C4-2B (cell line): ENCODE data around the gene NUBPL.

Experiments
- ZFX ChIP-seq: fragments of 450-650 bp; IDR thresholded peaks from 2 replicates; pipeline ENCODE4 v1.6.1; 2017
- TF ChIP-seq, protein P1 (sequence below): fragments of 450-650 bp; conservative IDR thresholded peaks from 2 replicates; pipeline ENCODE4 v1.5.1; 2017; ENCODE audit warnings: mild to moderate bottlenecking

DNA sequence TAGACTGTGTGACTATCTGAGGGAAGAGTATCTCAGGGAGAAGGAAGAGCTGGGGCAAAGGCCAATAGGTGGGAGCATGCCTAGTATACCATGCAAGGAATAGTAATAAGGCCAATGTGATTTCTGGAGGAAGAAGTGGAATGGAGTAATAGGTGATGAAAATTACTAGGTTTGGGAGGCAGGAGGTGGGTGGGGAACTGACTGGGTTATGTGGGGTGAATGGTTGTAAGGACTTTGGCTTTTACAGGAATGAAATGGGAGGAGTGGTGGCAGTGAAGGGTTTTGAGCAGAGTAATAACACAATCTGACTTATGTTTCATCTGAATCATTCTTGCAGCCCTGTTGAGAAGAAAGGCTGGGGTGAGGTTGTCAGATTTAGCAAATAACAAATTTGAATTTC lies 30.9 kb downstream of the NUBPL start:
- TF ChIP-seq, protein P1, sequence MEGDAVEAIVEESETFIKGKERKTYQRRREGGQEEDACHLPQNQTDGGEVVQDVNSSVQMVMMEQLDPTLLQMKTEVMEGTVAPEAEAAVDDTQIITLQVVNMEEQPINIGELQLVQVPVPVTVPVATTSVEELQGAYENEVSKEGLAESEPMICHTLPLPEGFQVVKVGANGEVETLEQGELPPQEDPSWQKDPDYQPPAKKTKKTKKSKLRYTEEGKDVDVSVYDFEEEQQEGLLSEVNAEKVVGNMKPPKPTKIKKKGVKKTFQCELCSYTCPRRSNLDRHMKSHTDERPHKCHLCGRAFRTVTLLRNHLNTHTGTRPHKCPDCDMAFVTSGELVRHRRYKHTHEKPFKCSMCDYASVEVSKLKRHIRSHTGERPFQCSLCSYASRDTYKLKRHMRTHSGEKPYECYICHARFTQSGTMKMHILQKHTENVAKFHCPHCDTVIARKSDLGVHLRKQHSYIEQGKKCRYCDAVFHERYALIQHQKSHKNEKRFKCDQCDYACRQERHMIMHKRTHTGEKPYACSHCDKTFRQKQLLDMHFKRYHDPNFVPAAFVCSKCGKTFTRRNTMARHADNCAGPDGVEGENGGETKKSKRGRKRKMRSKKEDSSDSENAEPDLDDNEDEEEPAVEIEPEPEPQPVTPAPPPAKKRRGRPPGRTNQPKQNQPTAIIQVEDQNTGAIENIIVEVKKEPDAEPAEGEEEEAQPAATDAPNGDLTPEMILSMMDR, result no peak
- TF ChIP-seq ZFX, result no peak
